IPS DF 6.9 (cell line): ENCODE data around the gene GPD2.
"Not testable (repeated sequence)": the region's sequence is repeated elsewhere in the genome, so short reads cannot be mapped to it uniquely, and the experiment has no call there.

Source experiments
- DNase-seq: peaks from one replicate; pipeline ENCODE4 v3.0.0-alpha.2; 2013; ENCODE audit warnings: low read depth, low spot score
- H3K27ac ChIP-seq: one replicate; pipeline ENCODE4 v1.5.1; 2013; ENCODE audit warnings: low read length, control low read depth
- H3K27me3 ChIP-seq: 2 replicates; pipeline ENCODE4 v1.6.1; 2013; ENCODE audit warnings: mild to moderate bottlenecking, low read length; ENCODE audit not compliant: control insufficient read depth, insufficient read depth
- H3K36me3 ChIP-seq: 2 replicates; pipeline ENCODE4 v1.6.1; 2013; ENCODE audit warnings: low read length; ENCODE audit not compliant: control insufficient read depth, insufficient read depth
- H3K4me1 ChIP-seq: 2 replicates; pipeline ENCODE4 v1.6.1; 2013; ENCODE audit warnings: low read length; ENCODE audit not compliant: control insufficient read depth, insufficient read depth
- H3K4me3 ChIP-seq: 2 replicates; pipeline ENCODE4 v1.5.1; 2013; ENCODE audit warnings: mild to moderate bottlenecking, low read length
- H3K9me3 ChIP-seq: 2 replicates; pipeline ENCODE4 v1.6.1; 2013; ENCODE audit warnings: low read length, inconsistent platforms; ENCODE audit not compliant: control insufficient read depth, insufficient read depth
- WGBS: extraction: QIAGEN DNeasy Blood & Tissue Kit; methylation state at CpG from one replicate; pipeline ENCODE4 v1.1.7; 2013; ENCODE audit warnings: mixed read lengths, missing lambda C conversion rate; ENCODE audit not compliant: insufficient read length, insufficient coverage; 5-methylcytosine and 5-hydroxymethylcytosine counted together

Gene GPD2

GRCh38 chr2:156526950-156527636 lies 90.9 kb downstream of the GPD2 start:
- Histone ChIP-seq H3K27ac (no peak overlapping the region), H3K9me3 (no peaks in the 10 kb centered on the region), H3K36me3 (no peaks in the 10 kb centered on the region), H3K27me3 (no peaks in the 10 kb centered on the region), H3K4me3 (no peak overlapping the region), H3K4me1 (no peaks in the 10 kb centered on the region)
- no peak for DNase-seq
- WGBS = 100% methylated on average over 1 of the region's 2 CpGs

GRCh38 chr2:156528583-156528982 lies 92.4 kb downstream of the GPD2 start:
- H3K27me3 ChIP-seq, H3K36me3 ChIP-seq, H3K4me3 ChIP-seq, H3K27ac ChIP-seq, H3K9me3 ChIP-seq, DNase-seq, H3K4me1 ChIP-seq: not testable (repeated sequence)
- no CpG with 5 or more reads among the region's 5 CpGs for WGBS

DNA sequence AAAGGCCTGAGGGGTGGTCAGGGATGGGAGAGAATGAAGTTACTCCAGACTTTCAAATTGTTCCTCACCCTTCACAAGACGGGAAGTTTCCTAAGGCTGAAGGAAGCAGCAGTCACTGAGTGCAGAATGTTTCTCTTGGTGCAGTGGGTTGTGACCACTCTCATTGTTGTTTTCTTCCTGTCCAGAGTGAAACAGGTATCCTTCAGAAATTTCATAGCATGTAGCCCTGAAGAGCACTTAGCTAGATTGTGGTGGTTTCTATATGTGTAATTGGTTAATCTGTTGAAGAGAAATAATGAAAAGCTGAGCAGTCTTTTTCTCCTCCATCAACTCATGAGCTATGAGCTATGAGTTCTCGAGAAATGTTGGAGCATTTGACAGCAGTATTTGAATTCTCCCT lies 96.8 kb downstream of the GPD2 start:
- Histone ChIP-seq H3K27me3 (no peaks in the 10 kb centered on the region), H3K27ac (no peak overlapping the region), H3K9me3 (no peaks in the 10 kb centered on the region), H3K4me3 (no peak overlapping the region), H3K36me3 (no peaks in the 10 kb centered on the region), H3K4me1 (no peaks in the 10 kb centered on the region)
- DNase-seq = no peak
- no CpG with 5 or more reads among the region's 2 CpGs for WGBS

DNA sequence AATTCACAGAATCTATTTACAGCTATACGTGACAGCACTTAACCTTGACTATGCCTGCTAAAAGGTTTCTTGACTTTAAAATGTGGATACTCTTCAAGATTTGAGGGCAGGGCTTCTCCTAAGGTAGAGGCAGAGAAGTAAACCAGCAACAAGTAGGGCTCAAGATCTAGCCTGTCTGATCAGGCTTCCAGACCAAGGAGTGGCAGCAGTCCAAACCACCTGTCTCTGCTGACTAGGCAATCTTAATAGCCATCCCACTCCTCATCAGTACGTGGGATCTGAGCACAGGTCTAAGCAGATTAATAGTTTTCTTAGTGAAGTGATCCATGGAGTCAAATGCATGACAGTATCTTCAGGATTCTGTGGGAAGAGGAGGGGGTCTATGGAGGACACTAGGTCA lies 100.4 kb downstream of the GPD2 start:
- Histone ChIP-seq H3K9me3 (no peaks in the 10 kb centered on the region), H3K4me1 (no peaks in the 10 kb centered on the region), H3K36me3 (no peaks in the 10 kb centered on the region), H3K4me3 (no peak overlapping the region), H3K27ac (no peak overlapping the region), H3K27me3 (no peaks in the 10 kb centered on the region)
- whole genome bisulfite sequencing = no CpG with 5 or more reads among the region's 2 CpGs
- no peak for DNase-seq

DNA sequence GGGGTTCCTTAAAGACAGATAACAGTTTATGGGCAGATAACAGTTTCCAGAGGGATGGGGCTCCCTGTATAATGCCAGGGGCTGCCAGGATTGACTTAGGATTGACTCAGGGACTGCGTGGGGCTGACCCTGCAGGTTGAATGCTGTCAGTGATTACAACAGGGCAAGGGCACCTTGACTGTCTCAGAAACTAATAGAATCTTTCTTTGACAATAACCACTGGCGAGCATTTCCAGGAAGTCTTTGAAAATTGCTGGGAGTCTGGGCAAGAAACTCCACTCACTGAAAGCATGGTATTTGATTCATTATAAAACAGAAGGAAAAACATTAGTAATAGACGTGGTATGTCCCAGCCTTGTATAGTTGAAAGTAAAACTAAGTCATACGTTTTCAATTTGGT lies 101.0 kb downstream of the GPD2 start:
- Histone ChIP-seq H3K27ac (no peak overlapping the region), H3K9me3 (no peaks in the 10 kb centered on the region), H3K4me3 (no peak overlapping the region), H3K4me1 (no peaks in the 10 kb centered on the region), H3K27me3 (no peaks in the 10 kb centered on the region), H3K36me3 (no peaks in the 10 kb centered on the region)
- DNase-seq = no peak
- 100% methylated on average over 1 of the region's 4 CpGs for WGBS

DNA sequence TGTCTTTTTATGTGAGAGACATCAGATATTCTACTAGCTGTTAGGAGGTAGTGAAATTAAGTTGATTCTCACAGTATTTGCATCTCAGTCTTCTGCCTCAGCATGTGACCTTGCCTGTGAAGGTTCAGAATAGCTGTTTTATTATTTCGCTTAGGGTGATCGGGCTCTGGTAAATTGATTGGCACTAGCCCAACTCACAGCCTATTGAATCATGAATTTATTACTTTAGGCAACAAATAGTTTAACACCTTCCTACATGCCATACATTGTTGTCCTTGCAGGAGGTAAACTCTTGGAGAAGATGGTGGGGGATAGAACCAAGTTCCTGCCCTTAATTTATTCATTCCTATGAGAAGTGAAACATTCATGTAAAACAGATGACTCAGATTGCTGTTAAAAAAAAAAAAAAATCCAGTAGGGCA lies 101.9 kb downstream of the GPD2 start:
- no peak overlapping the region for H3K27ac ChIP-seq
- no CpG with 5 or more reads among the region's 2 CpGs for WGBS
- H3K27me3 ChIP-seq = no peaks in the 10 kb centered on the region
- no peak overlapping the region for H3K4me3 ChIP-seq
- no peaks in the 10 kb centered on the region for H3K4me1 ChIP-seq
- H3K36me3 ChIP-seq = no peaks in the 10 kb centered on the region
- H3K9me3 ChIP-seq = no peaks in the 10 kb centered on the region
- no peak for DNase-seq

DNA sequence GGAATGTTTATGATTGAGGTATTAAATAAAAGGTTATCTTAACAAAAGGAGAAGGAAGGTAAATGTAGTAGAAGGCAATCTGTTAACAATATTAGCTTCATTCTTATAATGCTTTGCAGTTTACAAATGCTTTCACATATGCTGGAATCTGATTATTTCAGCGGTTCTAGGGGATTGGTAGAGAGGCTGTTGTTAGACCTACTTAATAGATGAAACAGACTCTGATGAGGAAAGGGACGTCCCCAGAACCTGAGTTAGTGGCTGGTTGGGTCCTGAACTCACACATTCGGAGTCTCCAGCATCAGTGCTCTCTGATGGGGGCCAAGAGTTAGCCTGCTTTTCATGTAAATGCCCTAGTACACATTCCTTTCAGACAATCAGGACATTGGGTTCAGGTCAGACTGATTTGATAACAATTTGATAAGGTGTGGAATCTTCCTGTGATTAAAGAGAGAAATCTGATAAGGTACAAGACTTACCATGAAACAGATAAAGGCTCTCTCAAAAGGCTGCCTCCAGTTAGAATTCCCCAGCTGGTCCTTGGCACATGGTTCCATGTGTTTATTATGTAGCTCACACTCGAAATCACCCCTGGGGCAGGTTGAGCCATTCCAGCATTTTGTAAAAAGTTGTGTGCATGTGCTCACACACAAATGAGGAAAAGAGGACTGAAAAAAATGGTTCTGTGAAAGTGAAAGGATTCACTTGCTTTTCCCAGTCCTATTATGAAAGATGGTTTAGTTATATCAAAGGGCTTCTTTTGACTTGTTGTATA lies 103.1 kb downstream of the GPD2 start:
- WGBS = no CpG with 5 or more reads among the region's 4 CpGs
- DNase-seq = no peak
- no peaks in the 10 kb centered on the region for H3K27me3 ChIP-seq
- no peaks in the 10 kb centered on the region for H3K9me3 ChIP-seq
- H3K4me1 ChIP-seq = no peaks in the 10 kb centered on the region
- no peak overlapping the region for H3K27ac ChIP-seq
- H3K4me3 ChIP-seq = no peak overlapping the region
- no peaks in the 10 kb centered on the region for H3K36me3 ChIP-seq

GRCh38 chr2:156540706-156541105 lies 104.5 kb downstream of the GPD2 start:
- no peak overlapping the region for H3K4me3 ChIP-seq
- no peak overlapping the region for H3K27ac ChIP-seq
- no CpG with 5 or more reads among the region's 1 CpG for WGBS
- H3K4me1 ChIP-seq = no peaks in the 10 kb centered on the region
- DNase-seq = no peak
- no peaks in the 10 kb centered on the region for H3K27me3 ChIP-seq
- no peaks in the 10 kb centered on the region for H3K9me3 ChIP-seq
- H3K36me3 ChIP-seq = no peaks in the 10 kb centered on the region

DNA sequence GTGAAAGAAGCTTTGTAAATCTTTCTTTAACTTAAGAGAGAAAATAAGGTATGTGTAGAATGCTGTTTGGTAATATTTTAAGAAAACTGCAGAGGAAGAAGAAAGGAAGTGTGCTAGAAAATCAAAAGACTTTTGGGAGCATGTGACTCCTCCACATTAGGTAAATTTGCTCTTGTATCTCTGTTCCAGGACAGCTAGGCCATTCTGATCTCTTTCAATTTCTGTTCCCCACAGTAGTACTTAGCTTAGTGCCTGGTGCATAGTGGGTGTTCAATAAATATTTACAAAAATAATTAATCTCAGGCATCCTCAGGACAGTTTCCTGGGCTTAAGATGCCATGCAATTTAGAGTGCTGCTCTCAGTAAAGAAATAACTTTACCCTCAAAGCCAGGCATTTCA lies 105.0 kb downstream of the GPD2 start:
- H3K4me1 ChIP-seq = no peaks in the 10 kb centered on the region
- H3K36me3 ChIP-seq = no peaks in the 10 kb centered on the region
- H3K27ac ChIP-seq = no peak overlapping the region
- H3K9me3 ChIP-seq = no peaks in the 10 kb centered on the region
- no peaks in the 10 kb centered on the region for H3K27me3 ChIP-seq
- DNase-seq = no peak
- no peak overlapping the region for H3K4me3 ChIP-seq

GRCh38 chr2:156541706-156542105 lies 105.5 kb downstream of the GPD2 start:
- no peak overlapping the region for H3K4me3 ChIP-seq
- H3K27me3 ChIP-seq = no peaks in the 10 kb centered on the region
- DNase-seq = no peak
- no peak overlapping the region for H3K27ac ChIP-seq
- no peaks in the 10 kb centered on the region; the same call in 1 of the 2 replicates for H3K4me1 ChIP-seq
- no peaks in the 10 kb centered on the region for H3K36me3 ChIP-seq
- no CpG with 5 or more reads among the region's 2 CpGs for WGBS
- no peaks in the 10 kb centered on the region for H3K9me3 ChIP-seq

GRCh38 chr2:156548413-156548812 lies 112.2 kb downstream of the GPD2 start:
- Histone ChIP-seq H3K4me1 (no peaks in the 10 kb centered on the region; the same call in 1 of the 2 replicates), H3K4me3 (no peak overlapping the region), H3K27me3 (no peaks in the 10 kb centered on the region), H3K36me3 (no peaks in the 10 kb centered on the region), H3K27ac (no peak overlapping the region), H3K9me3 (no peaks in the 10 kb centered on the region)
- no peak for DNase-seq
- WGBS = no CpG with 5 or more reads among the region's 3 CpGs
